ENCODE data around the gene SLC23A2.

Gene SLC23A2

DNA sequence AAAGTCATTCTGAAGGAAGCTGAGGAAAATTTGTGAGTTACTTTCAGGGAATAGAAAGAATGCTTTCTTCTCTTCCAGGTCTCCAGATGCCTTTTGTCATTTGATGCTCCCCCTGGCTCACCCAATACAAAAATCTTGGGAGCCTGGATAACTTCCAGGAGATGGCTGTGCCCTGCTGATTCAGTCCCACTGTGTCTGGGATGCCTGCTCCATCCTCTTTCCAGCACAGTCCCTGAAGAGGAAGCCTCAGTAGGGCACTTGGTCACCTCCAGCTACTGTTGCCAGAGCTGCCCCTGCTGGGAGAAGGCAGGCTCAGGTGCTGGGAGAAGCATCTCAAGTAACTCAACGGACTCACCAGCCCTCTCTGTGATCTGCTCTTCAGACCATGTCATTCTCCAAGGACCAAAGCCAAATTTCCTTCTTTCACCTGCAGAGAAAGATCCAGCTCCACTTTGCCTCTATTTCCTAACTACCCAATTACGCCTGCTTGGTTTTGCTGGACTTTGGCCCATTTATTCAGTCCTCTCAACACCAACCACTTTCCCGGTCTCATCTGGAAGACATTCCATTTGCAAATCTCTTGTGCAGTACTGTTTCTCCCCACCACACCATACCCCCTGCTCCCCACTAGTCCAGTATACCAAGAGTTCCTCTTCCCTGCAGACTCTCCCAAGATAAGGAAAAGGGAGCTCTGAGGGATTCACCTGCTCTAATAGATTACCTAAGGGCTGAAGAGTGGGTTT, 53.3 kb downstream of the SLC23A2 start:
- TF ChIP-seq CTCF (IDR thresholded peaks at IDR 0.05; ENCODE audit: control insufficient read depth, insufficient read depth, low read depth, low read length, missing control alignments) = no peak

GRCh38 chr20:4946986-4947385, 54.3 kb downstream of the SLC23A2 start:
- DNase-seq (ENCODE audit: low read depth) = no peak
- no peak overlapping the region for H3K4me3 ChIP-seq (ENCODE audit: control insufficient read depth, low read depth, low read length)
- TF ChIP-seq CTCF (IDR thresholded peaks at IDR 0.05; ENCODE audit: control insufficient read depth, insufficient read depth, low read depth, low read length, missing control alignments) = no peak

More for the DNA sequence above, 53.3 kb downstream of the SLC23A2 start:
- DNase-seq (ENCODE audit: low read depth) = no peak
- no peak overlapping the region for H3K4me3 ChIP-seq (ENCODE audit: control insufficient read depth, low read depth, low read length)

GRCh38 chr20:4946585-4946984, 54.7 kb downstream of the SLC23A2 start:
- no peak for TF ChIP-seq CTCF (IDR thresholded peaks at IDR 0.05; ENCODE audit: control insufficient read depth, insufficient read depth, low read depth, low read length, missing control alignments)
- DNase-seq (ENCODE audit: low read depth) = no peak
- H3K4me3 ChIP-seq (ENCODE audit: control insufficient read depth, low read depth, low read length) = no peak overlapping the region

DNA sequence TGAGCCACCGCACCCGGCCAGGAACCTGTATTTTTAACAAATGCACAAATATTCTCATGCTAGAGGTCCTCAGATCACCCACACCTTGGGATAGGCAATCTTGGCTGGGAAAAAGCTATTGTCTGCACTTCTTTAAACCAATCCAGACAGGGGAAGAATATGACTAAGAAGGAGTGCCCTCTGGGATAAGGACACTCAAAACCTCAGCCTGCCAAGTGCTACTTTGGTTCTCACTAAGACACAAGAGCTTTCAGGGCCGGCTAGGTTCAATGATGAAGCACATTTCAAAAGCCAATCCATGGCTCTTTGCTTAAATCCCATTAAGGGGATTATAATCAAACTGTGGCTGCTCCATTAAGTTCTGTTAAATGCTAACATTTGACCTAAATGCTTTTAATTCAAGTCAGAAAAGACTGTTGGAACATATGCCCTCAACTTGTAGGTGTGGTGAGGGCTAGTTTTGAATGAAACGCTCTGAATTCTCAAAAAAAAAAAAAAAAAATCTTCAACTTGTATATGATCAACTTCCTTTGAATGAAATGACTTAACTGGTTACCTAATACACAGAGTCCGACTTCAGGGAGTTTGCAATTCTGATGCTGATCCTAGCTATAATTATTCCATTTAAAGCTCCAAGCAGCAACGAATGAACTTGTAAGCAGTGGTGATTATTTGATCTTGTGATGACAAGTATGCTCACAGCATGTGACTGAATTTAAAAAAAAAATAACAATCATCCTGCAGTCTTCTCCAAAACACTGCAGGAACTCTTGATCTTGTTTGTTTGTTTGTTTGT, 56.6 kb downstream of the SLC23A2 start:
- no peak for DNase-seq (ENCODE audit: low read depth)
- no peak overlapping the region for H3K4me3 ChIP-seq (ENCODE audit: control insufficient read depth, low read depth, low read length)
- no peak for TF ChIP-seq CTCF (IDR thresholded peaks at IDR 0.05; ENCODE audit: control insufficient read depth, insufficient read depth, low read depth, low read length, missing control alignments)

GRCh38 chr20:4942331-4942730, 59.0 kb downstream of the SLC23A2 start:
- no peak overlapping the region for H3K4me3 ChIP-seq (ENCODE audit: control insufficient read depth, low read depth, low read length)
- peak; percentile 63 for DNase-seq (ENCODE audit: low read depth)
- TF ChIP-seq CTCF (IDR thresholded peaks at IDR 0.05; ENCODE audit: control insufficient read depth, insufficient read depth, low read depth, low read length, missing control alignments) = no peak

DNA sequence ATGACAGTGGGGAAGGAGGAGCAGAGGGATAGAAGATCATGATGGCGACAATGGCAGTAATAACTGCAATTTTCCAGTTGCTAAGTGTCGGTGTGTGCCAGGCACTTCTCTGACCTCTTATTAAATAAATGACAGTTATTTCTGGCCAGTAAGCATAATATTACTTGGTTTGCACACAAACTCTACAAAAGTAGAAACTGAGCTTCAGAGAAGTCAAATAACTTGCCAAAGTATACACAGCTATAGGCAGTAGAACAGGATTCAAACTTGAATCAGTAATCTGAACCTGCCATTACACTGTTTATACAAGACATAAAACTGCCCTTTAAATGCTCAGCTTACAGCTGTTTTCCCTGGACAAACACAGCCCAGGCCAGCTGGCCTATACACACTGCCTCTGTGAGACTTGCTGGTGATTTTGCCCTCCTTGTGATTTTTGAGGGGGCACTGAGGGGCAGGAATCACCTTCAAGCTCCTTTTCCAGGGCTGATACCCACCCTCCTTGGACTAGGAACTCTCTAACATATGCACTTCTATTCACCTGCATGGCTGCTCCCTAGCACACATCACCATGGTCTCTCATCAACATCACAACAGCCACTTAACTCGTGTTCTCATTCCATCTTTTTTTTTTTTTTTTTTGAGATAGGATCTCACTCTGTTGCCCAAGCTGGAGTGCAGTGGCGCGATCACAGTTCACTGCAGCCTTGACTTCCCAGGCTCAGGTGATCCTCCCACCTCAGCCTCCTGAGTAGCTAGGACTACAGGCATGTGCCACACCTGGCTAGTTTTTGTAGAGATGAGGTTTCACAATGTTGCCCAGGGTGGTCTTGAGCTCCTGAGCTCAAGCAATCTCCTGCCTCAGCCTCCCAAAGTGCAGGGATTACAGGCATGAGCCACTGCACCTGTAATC, 63.6 kb downstream of the SLC23A2 start:
- no peak overlapping the region for H3K4me3 ChIP-seq (ENCODE audit: control insufficient read depth, low read depth, low read length)
- no peak for DNase-seq (ENCODE audit: low read depth)
- TF ChIP-seq CTCF (IDR thresholded peaks at IDR 0.05; ENCODE audit: control insufficient read depth, insufficient read depth, low read depth, low read length, missing control alignments) = no peak
